Measurements from ENCODE around the gene ZDHHC6. TPM values are rescaled to one million over a fixed set of nuclear protein-coding genes. Genes with fewer than 3 reads are reported as not detected.

ZDHHC6 gene
- total and polyA plus RNA-seq, 2 experiments from 2014 or later: 31.7 to 56.4 TPM

DNA sequence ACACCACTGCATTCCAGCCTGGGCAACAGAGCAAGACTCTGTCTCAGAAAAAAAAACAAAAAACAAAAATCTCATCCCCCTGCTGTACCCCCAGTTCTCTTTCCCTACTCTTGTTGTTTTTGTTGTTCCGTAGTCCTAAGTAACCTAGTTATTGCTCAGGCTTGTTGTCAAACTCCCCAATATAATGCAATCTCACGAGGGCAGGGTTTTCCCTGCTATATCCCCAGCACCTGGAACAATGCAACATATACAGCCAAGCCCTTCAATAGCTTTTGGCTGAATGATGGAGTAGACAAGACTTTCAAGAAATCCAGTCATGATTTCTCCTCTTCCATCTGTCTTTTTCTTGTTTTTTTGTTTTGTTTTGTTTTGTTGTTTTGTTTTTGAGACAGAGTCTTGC, 62.6 kb downstream of the ZDHHC6 start:
- TF ChIP-seq, protein P1, sequence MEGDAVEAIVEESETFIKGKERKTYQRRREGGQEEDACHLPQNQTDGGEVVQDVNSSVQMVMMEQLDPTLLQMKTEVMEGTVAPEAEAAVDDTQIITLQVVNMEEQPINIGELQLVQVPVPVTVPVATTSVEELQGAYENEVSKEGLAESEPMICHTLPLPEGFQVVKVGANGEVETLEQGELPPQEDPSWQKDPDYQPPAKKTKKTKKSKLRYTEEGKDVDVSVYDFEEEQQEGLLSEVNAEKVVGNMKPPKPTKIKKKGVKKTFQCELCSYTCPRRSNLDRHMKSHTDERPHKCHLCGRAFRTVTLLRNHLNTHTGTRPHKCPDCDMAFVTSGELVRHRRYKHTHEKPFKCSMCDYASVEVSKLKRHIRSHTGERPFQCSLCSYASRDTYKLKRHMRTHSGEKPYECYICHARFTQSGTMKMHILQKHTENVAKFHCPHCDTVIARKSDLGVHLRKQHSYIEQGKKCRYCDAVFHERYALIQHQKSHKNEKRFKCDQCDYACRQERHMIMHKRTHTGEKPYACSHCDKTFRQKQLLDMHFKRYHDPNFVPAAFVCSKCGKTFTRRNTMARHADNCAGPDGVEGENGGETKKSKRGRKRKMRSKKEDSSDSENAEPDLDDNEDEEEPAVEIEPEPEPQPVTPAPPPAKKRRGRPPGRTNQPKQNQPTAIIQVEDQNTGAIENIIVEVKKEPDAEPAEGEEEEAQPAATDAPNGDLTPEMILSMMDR (IDR thresholded peaks at IDR 0.05; ENCODE audit: poor library complexity): no peak
- no peak for TF ChIP-seq EZH2phosphoT487 (IDR thresholded peaks at IDR 0.05; ENCODE audit: low read depth, severe bottlenecking, unreplicated experiment)
- TF ChIP-seq EZH2 (IDR thresholded peaks at IDR 0.05; ENCODE audit: borderline replicate concordance): no peak
- Histone ChIP-seq H3K9me3 (ENCODE audit: low read depth) (no peaks in the 10 kb centered on the region), H3K4me3 (no peak overlapping the region), H3K79me2 (no peaks in the 10 kb centered on the region), H3K4me2 (no peak overlapping the region), H4K20me1 (ENCODE audit: insufficient read depth, poor library complexity, severe bottlenecking) (no peaks in the 10 kb centered on the region), H3K36me3 (replicated peaks; ENCODE audit: insufficient read depth, low read depth) (no peaks in the 10 kb centered on the region), H3K4me1 (ENCODE audit: insufficient read depth) (peaks cover 22% of the 10 kb centered on the region), H3K9me2 (replicated peaks; ENCODE audit: insufficient read depth) (no peaks in the 10 kb centered on the region), H3K27ac (peak overlapping the region; percentile 91), H2AFZ (no peak overlapping the region), H3K27me3 (no peaks in the 10 kb centered on the region)
- no peak for DNase-seq (ENCODE audit: low spot score)
- 77% methylated on average over 2 of the region's 2 CpGs for WGBS (ENCODE audit: low lambda C conversion rate, missing lambda C conversion rate)

DNA sequence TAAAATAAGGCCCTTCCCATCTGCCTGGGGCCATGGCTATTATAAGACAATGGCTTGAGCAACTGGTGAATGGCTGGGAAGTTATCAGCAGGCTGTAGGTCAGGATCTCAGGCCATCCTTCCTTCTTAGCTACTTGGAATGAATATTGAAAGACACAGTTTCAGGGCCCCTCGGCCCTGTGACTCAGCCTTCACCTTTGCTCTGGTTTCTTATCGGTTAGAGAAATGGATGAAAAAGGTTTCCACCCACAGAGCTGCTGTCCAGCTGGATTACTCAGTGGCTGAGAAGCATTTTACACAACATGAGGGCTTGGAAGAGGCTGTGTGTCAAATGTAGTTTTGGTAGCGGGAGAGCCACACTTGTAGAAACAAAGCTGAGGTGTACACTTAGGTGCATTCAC, 63.4 kb downstream of the ZDHHC6 start:
- WGBS (ENCODE audit: low lambda C conversion rate, missing lambda C conversion rate): 20% methylated on average over 3 of the region's 3 CpGs
- no peak overlapping the region for H3K4me3 ChIP-seq

DNA sequence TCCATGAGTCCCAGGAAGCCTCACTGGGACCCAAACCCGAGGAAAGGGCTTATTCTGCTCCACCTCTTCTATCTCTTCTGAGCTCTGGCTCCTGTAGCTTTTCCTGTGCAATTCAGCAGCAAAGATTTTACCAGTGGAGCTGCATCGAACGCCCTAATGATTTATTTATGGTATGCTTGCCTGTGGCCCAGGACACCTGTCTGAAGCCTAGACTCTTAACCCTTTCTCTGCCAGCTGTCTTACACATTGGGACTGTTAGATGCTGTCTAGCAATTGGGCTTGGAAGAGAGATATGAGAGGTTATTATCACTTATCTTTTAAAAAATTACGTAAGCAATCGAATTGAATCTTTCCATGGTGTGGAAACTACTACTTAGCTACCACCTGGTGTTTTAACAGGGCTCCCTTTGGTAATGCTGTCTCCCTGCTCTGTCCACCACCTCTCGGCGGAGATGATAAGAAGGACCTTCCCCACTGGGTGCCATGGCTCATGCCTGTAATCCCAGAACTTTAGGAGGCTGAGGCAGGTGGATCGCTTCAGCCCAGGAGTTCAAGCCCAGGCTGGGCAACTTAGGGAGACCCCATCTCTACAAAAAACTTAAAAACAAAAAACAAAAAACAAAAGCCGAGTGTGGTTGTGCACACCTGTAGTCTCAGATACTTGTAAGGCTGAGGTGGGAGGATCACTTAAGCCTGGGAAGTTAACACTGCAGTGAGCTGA, 64.0 kb downstream of the ZDHHC6 start:
- WGBS (ENCODE audit: low lambda C conversion rate, missing lambda C conversion rate): 53% methylated on average over 9 of the region's 9 CpGs
- DNase-seq (ENCODE audit: low spot score): no peak
- no peaks in the 10 kb centered on the region for H3K27me3 ChIP-seq
- peaks cover 22% of the 10 kb centered on the region for H3K4me1 ChIP-seq (ENCODE audit: insufficient read depth)
- H3K4me2 ChIP-seq: peak overlapping the region; percentile 52
- H4K20me1 ChIP-seq (ENCODE audit: insufficient read depth, poor library complexity, severe bottlenecking): no peaks in the 10 kb centered on the region
- no peaks in the 10 kb centered on the region for H3K9me2 ChIP-seq (replicated peaks; ENCODE audit: insufficient read depth)
- H3K79me2 ChIP-seq: no peaks in the 10 kb centered on the region
- H2AFZ ChIP-seq: no peak overlapping the region
- TF ChIP-seq EZH2phosphoT487 (IDR thresholded peaks at IDR 0.05; ENCODE audit: low read depth, severe bottlenecking, unreplicated experiment): no peak
- TF ChIP-seq, protein P1 (IDR thresholded peaks at IDR 0.05; ENCODE audit: poor library complexity): no peak
- TF ChIP-seq EZH2 (IDR thresholded peaks at IDR 0.05; ENCODE audit: borderline replicate concordance): no peak
- H3K4me3 ChIP-seq: no peak overlapping the region
- H3K9me3 ChIP-seq (ENCODE audit: low read depth): no peaks in the 10 kb centered on the region
- H3K36me3 ChIP-seq (replicated peaks; ENCODE audit: insufficient read depth, low read depth): no peaks in the 10 kb centered on the region
- H3K27ac ChIP-seq: peak overlapping the region; percentile 91

More for the DNA sequence above, 63.4 kb downstream of the ZDHHC6 start:
- peak overlapping the region; percentile 52 for H3K4me2 ChIP-seq
- H2AFZ ChIP-seq: no peak overlapping the region
- no peaks in the 10 kb centered on the region for H3K79me2 ChIP-seq
- H3K9me2 ChIP-seq (replicated peaks; ENCODE audit: insufficient read depth): no peaks in the 10 kb centered on the region
- peak; percentile 86 for DNase-seq (ENCODE audit: low spot score)
- H3K36me3 ChIP-seq (replicated peaks; ENCODE audit: insufficient read depth, low read depth): no peaks in the 10 kb centered on the region
- H3K9me3 ChIP-seq (ENCODE audit: low read depth): no peaks in the 10 kb centered on the region
- TF ChIP-seq EZH2phosphoT487 (IDR thresholded peaks at IDR 0.05; ENCODE audit: low read depth, severe bottlenecking, unreplicated experiment) (no peak), EZH2 (IDR thresholded peaks at IDR 0.05; ENCODE audit: borderline replicate concordance) (no peak)
- TF ChIP-seq, protein P1 (IDR thresholded peaks at IDR 0.05; ENCODE audit: poor library complexity): no peak
- H3K27me3 ChIP-seq: no peaks in the 10 kb centered on the region
- no peaks in the 10 kb centered on the region for H4K20me1 ChIP-seq (ENCODE audit: insufficient read depth, poor library complexity, severe bottlenecking)
- peak overlapping the region; percentile 91 for H3K27ac ChIP-seq
- H3K4me1 ChIP-seq (ENCODE audit: insufficient read depth): peaks cover 22% of the 10 kb centered on the region

Other genes with a start within 250 kb of the ZDHHC6 start
- 0.08 and 0.10 TPM in 2 replicates for gene TECTB, start 163.5 kb downstream of the ZDHHC6 start, total RNA-seq
- not detected in 2 replicates for gene TECTB, start 163.5 kb downstream of the ZDHHC6 start, polyA plus RNA-seq
- 40.2 and 43.1 TPM in 2 replicates for gene ACSL5, start 72.8 kb downstream of the ZDHHC6 start, total RNA-seq
- 22.2 and 22.7 TPM in 2 replicates for gene ACSL5, start 72.8 kb downstream of the ZDHHC6 start, polyA plus RNA-seq
- gene VTI1A, start 301 bp upstream of the ZDHHC6 start, total RNA-seq: 31.1 and 39.8 TPM in 2 replicates
- 20.4 and 26.2 TPM in 2 replicates for gene VTI1A, start 301 bp upstream of the ZDHHC6 start, polyA plus RNA-seq

Measured in hepatocyte (in vitro differentiated cells).